GM12878 (cell line): ENCODE results near the gene HYPK. TPM values are rescaled to one million over a fixed set of nuclear protein-coding genes. Genes with fewer than 3 reads are reported as not detected.
"Not testable (repeated sequence)": the region's sequence is repeated elsewhere in the genome, so short reads cannot be mapped to it uniquely, and the experiment has no call there.

Experiments
- ATAC-seq: fragments of 200-7000 bp; cut with Tn5 transposase; 3 replicates; pipeline ENCODE4 v1.9.1; 2020; ENCODE audit warnings: mild to moderate bottlenecking, moderate library complexity
- BruUV-seq: library from RNA; stranded (reverse); fragments of 400-500 nt; replicated peaks from 2 replicates; lab custom pipeline; 2021; lab: Mats Ljungman, UMichigan
- CTCF ChIA-PET: fragments of 300-600 bp; sonication (Branson Sonifier 250); formaldehyde crosslinking; extraction: SDS; loops from one replicate; lab custom pipeline; 2021; ENCODE audit warnings: inconsistent platforms; lab: Yijun Ruan, JAX
- POLR2A ChIA-PET: fragments of 350-600 bp; formaldehyde crosslinking; extraction: SDS; loops from one replicate; lab custom pipeline; 2021; ENCODE audit warnings: inconsistent platforms; lab: Charles Lee
- RAD21 ChIA-PET: fragments of 300-600 bp; sonication (Branson Sonifier 250); formaldehyde crosslinking; loops from one replicate; lab custom pipeline; 2023; ENCODE audit warnings: antibody characterized with exemption; ENCODE audit not compliant: unreplicated experiment; lab: Charles Lee
- SMC1A ChIA-PET: fragments of 300-600 bp; sonication (Branson Sonifier 250); formaldehyde crosslinking; loops from one replicate; lab custom pipeline; 2023; ENCODE audit not compliant: unreplicated experiment, uncharacterized antibody; lab: Charles Lee
- DNase-seq: peaks from one replicate; pipeline ENCODE4 v3.0.0-alpha.2; 2011; ENCODE audit warnings: low read depth, low spot score
- FAIRE-seq: peaks from 3 replicates; lab custom pipeline; 2011; peaks lifted over from hg19 to GRCh38; lab: Jason Lieb, UNC
- H2AFZ ChIP-seq: 2 replicates; pipeline ENCODE4 v1.6.0; 2011; ENCODE audit warnings: low read depth, low read length, control low read depth; ENCODE audit not compliant: control insufficient read depth
- H3K27ac ChIP-seq: 2 replicates; pipeline ENCODE4 v1.5.1; 2011; ENCODE audit warnings: control low read depth; ENCODE audit not compliant: control insufficient read depth, insufficient read depth
- H3K27me3 ChIP-seq, 2 experiments: replicated peaks in 1 of 2; 2 replicates each; pipeline versions ENCODE4 v1.6.0 to v1.6.1; 2011; ENCODE audit warnings: low read length in 1 of 2; ENCODE audit not compliant: control insufficient read depth in 2 of 2, insufficient read depth in 2 of 2
- H3K36me3 ChIP-seq, 2 experiments: 2 replicates each; pipeline ENCODE4 v1.5.1; 2011; ENCODE audit warnings: low read length in 1 of 2; ENCODE audit not compliant: control insufficient read depth in 2 of 2, insufficient read depth in 2 of 2
- H3K4me1 ChIP-seq: 2 replicates; pipeline ENCODE4 v1.6.1; 2011; ENCODE audit warnings: mild to moderate bottlenecking, low read length, moderate library complexity, mixed read lengths; ENCODE audit not compliant: control insufficient read depth, insufficient read depth
- H3K4me2 ChIP-seq: 2 replicates; pipeline ENCODE4 v1.6.0; 2011; ENCODE audit warnings: control low read depth; ENCODE audit not compliant: control insufficient read depth, insufficient read depth
- H3K4me3 ChIP-seq: fragments of 200-600 bp; sonication (generic); 2 replicates; pipeline ENCODE4 v1.5.1; 2016
- H3K79me2 ChIP-seq: 2 replicates; pipeline ENCODE4 v1.6.0; 2011; ENCODE audit warnings: low read length; ENCODE audit not compliant: control insufficient read depth, insufficient read depth
- H3K9ac ChIP-seq: 2 replicates; pipeline ENCODE4 v1.8.0; 2011; ENCODE audit warnings: low read length, control low read depth, mixed read lengths; ENCODE audit not compliant: control insufficient read depth, insufficient read depth
- H3K9me3 ChIP-seq: replicated peaks from 3 replicates; pipeline ENCODE4 v1.5.1; 2011; ENCODE audit warnings: mild to moderate bottlenecking, low read length; ENCODE audit not compliant: control insufficient read depth, insufficient read depth
- H4K20me1 ChIP-seq: 2 replicates; pipeline ENCODE4 v1.6.0; 2011; ENCODE audit not compliant: control insufficient read depth, insufficient read depth
- POU2F2 ChIP-seq: IDR thresholded peaks from 3 replicates; pipeline ENCODE4 v1.6.1; 2011; ENCODE audit warnings: low read depth, mild to moderate bottlenecking, low read length, borderline replicate concordance
- whole genome bisulfite sequencing: methylation state at CpG from one replicate; pipeline ENCODE4 v1.1.6; 2016; ENCODE audit warnings: low lambda C conversion rate; ENCODE audit not compliant: insufficient replicate concordance, insufficient coverage; ENCODE audit errors: missing lambda C conversion rate; 5-methylcytosine and 5-hydroxymethylcytosine counted together
- in situ Hi-C: fragments of 300-500 bp; cut with MboI; formaldehyde crosslinking; loops from 9 replicates; pipeline ENCODE4 v1.14.3; 2018; ENCODE audit warnings: mixed read lengths
- intact Hi-C: fragments of 100-400 bp; cut with micrococcal nuclease; formaldehyde crosslinking; loops from one replicate; pipeline ENCODE4 v1.14.2; 2022; ENCODE audit not compliant: unreplicated experiment
- polyA plus RNA-seq, 11 experiments: library from polyadenylated mRNA; depleted of rRNA in 4 of 11; unstranded in 6 of 11; stranded (reverse) in 5 of 11; fragments of >200 nt; fragmentation: Nextera tagmentation in 4 of 11; fragmentation: Illumina TruSeq in 1 of 11; extraction: Ambion mirVana in 4 of 11; extraction: Trizol in 1 of 11; gene quantifications; 1 replicate in 1 of 11; 2 replicates in 10 of 11; pipeline versions ENCODE4 v1.2.1 to v1.2.3, GENCODE V29; 2011 to 2016; ENCODE audit warnings: inconsistent platforms in 2 of 11, missing spikeins in 2 of 11, low read depth in 1 of 11
- total RNA-seq, 4 experiments: library from RNA; depleted of rRNA in 3 of 4; stranded (reverse); fragments of >200 nt in 3 of 4; fragmentation: Illumina TruSeq in 1 of 4; extraction: Trizol in 1 of 4; gene quantifications; 2 replicates each; pipeline versions ENCODE4 v1.2.1 to v1.2.3, GENCODE V29; 2013 to 2021

HYPK gene
- total and polyA plus RNA-seq, 10 of the 15 experiments (the other 5 are each of a cell fraction or from before 2014, with no cell fraction given) = 8.0 to 38.4 (median 17.5) TPM

GRCh38 chr15:43829951-43830540, 29.6 kb downstream of the HYPK start:
- ATAC-seq, FAIRE-seq, in situ Hi-C loops, H3K36me3 ChIP-seq, H3K27me3 ChIP-seq, H3K9me3 ChIP-seq, H4K20me1 ChIP-seq, BruUV-seq, DNase-seq: not testable (repeated sequence)
- 83% methylated on average over 9 of the region's 9 CpGs for WGBS
- SMC1A ChIA-PET = interaction anchor here (1.6 to 2.8 kb wide), 3 partner anchors 21 to 41 kb away, joined by 4 to 13 read pairs (median 8); partner anchors contain the start of genes HYPK and SERINC4
- H3K9ac ChIP-seq = peak overlapping the region; percentile 34; the same call in 1 of the 2 replicates
- peak overlapping the region; percentile 96 for H3K4me2 ChIP-seq
- RAD21 ChIA-PET = interaction anchor here (0.7 to 3.2 kb wide), 2 partner anchors 54 to 79 kb away, joined by 4 to 10 read pairs; partner anchors contain the start of gene ELL3
- H3K27ac ChIP-seq = peak overlapping the region; percentile 31; the same call in 1 of the 2 replicates
- CTCF ChIA-PET = interaction anchor here (1.2 kb wide), 1 partner anchor 51 kb away, joined by 3 read pairs; no protein-coding TSS in a partner anchor
- H3K79me2 ChIP-seq = peaks cover 62% of the 10 kb centered on the region
- peaks cover 10% of the 10 kb centered on the region for H3K4me1 ChIP-seq
- peak overlapping the region; percentile 73 for H3K4me3 ChIP-seq
- H2AFZ ChIP-seq = peak overlapping the region; percentile 11
- POLR2A ChIA-PET = interaction anchor here (0.5 to 1.1 kb wide), 3 partner anchors 15 to 33 kb away, joined by 3 to 6 read pairs (median 4); no protein-coding TSS in a partner anchor
- intact Hi-C loops = loop anchor here (2.0 to 5.0 kb wide), 3 partner anchors 29 to 53 kb away; partner anchors contain the start of genes ELL3, HYPK, SERF2 and SERINC4
- peak; percentile 81; the same call in 1 of the 3 replicates for TF ChIP-seq POU2F2
- TF ChIP-seq, all 136 proteins: peak for 1; not testable (repeated sequence) for 135

GRCh38 chr15:43830691-43831275, 30.4 kb downstream of the HYPK start:
- POLR2A ChIA-PET = interaction anchor here (0.8 to 2.0 kb wide), 9 partner anchors 9 to 53 kb away, joined by 3 to 10 read pairs (median 4); no protein-coding TSS in a partner anchor
- CTCF ChIA-PET = interaction anchor here (0.7 to 1.2 kb wide), 4 partner anchors 51 to 839 kb away, joined by 3 read pairs; partner anchors contain the start of gene ELL3
- DNase-seq, H3K9me3 ChIP-seq, BruUV-seq, ATAC-seq, intact Hi-C loops, H4K20me1 ChIP-seq, H3K4me1 ChIP-seq, H3K36me3 ChIP-seq, FAIRE-seq, H3K9ac ChIP-seq, H3K27me3 ChIP-seq, in situ Hi-C loops: not testable (repeated sequence)
- RAD21 ChIA-PET = interaction anchor here (1.4 to 3.2 kb wide), 4 partner anchors 21 to 54 kb away, joined by 4 to 17 read pairs (median 8); partner anchors contain the start of gene ELL3
- Histone ChIP-seq H3K4me2 (peak overlapping the region; percentile 69), H3K27ac (peak overlapping the region; percentile 42), H3K79me2 (peaks cover 62% of the 10 kb centered on the region), H2AFZ (peak overlapping the region; percentile 16; the same call in 1 of the 2 replicates), H3K4me3 (peak overlapping the region; percentile 73)
- WGBS = 62% methylated on average over 9 of the region's 9 CpGs
- SMC1A ChIA-PET = interaction anchor here (1.2 to 2.8 kb wide), 6 partner anchors 22 to 54 kb away, joined by 3 to 13 read pairs (median 6); partner anchors contain the start of genes ELL3, HYPK and SERINC4
